ENCODE results near the gene TMEM125.

DNA sequence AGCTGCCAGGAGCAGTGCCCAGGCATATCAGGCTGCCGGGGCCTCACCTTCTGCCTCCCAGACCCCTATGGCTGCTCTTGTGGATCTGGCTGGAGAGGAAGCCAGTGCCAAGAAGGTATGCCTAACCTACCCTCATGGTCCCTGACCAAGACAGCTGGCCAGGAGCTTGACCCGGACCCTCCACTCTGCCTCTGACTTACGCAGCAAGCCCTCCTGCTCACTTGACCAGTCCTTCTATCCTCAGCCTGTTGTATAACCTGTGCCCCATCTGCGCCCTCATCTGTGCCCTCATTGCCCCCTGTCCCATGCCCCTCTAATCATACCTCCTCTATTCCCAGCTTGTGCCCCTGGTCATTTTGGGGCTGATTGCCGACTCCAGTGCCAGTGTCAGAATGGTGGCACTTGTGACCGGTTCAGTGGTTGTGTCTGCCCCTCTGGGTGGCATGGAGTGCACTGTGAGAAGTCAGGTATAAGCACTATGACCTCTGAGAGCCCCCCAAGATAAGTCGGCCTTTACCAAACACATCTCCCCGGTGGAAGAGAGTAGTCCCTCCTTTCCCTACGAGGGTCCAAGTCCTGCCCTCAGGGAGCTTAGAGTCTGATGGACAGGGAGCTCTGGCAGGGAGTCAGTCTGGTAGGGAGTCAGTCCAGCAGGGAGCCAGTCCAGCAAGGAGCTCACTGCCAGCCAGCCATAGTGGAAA, 37.8 kb downstream of the TMEM125 start:
- TF ChIP-seq GATA2 (IDR thresholded peaks at IDR 0.05; ENCODE audit: low read depth, low read length) (no peak), GATA3 (IDR thresholded peaks at IDR 0.05; ENCODE audit: low read depth, low read length) (no peak)
